Measurements from ENCODE around the gene FBN1. TPM values are rescaled to one million over a fixed set of nuclear protein-coding genes. Genes with fewer than 3 reads are reported as not detected.
A peak's percentile ranks its signal among the peaks of the same experiment; 100 is the strongest.

Gene FBN1
- total RNA-seq, 1 donor = 1,556 TPM

- no peaks in the 10 kb centered on the region for H3K36me3 ChIP-seq (ENCODE audit: insufficient read depth, low read length)
- no peak overlapping the region for H2AFZ ChIP-seq (ENCODE audit: low read length)
- H3K79me2 ChIP-seq (ENCODE audit: insufficient read depth, low read length) = no peaks in the 10 kb centered on the region
- peaks cover 16% of the 10 kb centered on the region for H3K4me1 ChIP-seq (ENCODE audit: insufficient read depth, low read length)
- H3K4me3 ChIP-seq (ENCODE audit: insufficient read depth, low read length) = no peak overlapping the region
- no peak for DNase-seq (ENCODE audit: insufficient read length, low spot score, missing footprints)
- TF ChIP-seq CTCF (IDR thresholded peaks at IDR 0.05; ENCODE audit: extremely low read depth, low read depth, low read length) = no peak
- H4K20me1 ChIP-seq (ENCODE audit: insufficient read depth, low read length) = no peaks in the 10 kb centered on the region
- peak overlapping the region; percentile 69 for H3K27ac ChIP-seq (ENCODE audit: low read depth, low read length)
- no peak overlapping the region for H3K4me2 ChIP-seq (ENCODE audit: insufficient read depth, low read length)
- H3K27me3 ChIP-seq (ENCODE audit: insufficient read depth, low read length) = no peaks in the 10 kb centered on the region
- no peaks in the 10 kb centered on the region for H3K9me3 ChIP-seq (ENCODE audit: low read depth, low read length)
These were observed 283.8 kb downstream of the FBN1 start for GRCh38 chr15:48361685-48362084.

DNA sequence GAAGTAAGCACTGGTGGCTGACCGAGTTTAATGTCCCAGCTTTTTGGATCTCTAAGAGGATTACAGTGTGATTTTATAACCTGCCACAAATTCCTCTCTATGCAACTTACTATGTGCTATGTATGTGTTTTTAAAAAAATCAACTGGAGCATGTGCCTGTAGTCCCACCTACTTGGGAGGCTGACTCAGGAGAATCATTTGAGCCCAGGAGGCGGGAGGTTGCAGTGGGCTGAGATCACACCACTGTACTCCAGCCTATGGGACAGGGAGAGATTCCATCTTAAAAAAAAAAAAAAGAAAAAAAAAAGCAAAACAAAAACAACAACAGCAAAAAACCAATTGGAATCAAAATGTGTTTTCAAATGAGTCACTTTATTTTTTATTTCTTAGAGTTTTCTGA is 284.7 kb downstream of the FBN1 start:
- no peak overlapping the region for H3K27ac ChIP-seq (ENCODE audit: low read depth, low read length)
- DNase-seq (ENCODE audit: insufficient read length, low spot score, missing footprints) = no peak
- H3K9me3 ChIP-seq (ENCODE audit: low read depth, low read length) = no peaks in the 10 kb centered on the region

More for the DNA sequence above, 284.7 kb downstream of the FBN1 start:
- no peaks in the 10 kb centered on the region for H3K27me3 ChIP-seq (ENCODE audit: insufficient read depth, low read length)
- H4K20me1 ChIP-seq (ENCODE audit: insufficient read depth, low read length) = no peaks in the 10 kb centered on the region
- no peak for TF ChIP-seq CTCF (IDR thresholded peaks at IDR 0.05; ENCODE audit: extremely low read depth, low read depth, low read length)
- H3K4me2 ChIP-seq (ENCODE audit: insufficient read depth, low read length) = no peak overlapping the region
- peaks cover 16% of the 10 kb centered on the region for H3K4me1 ChIP-seq (ENCODE audit: insufficient read depth, low read length)
- H3K4me3 ChIP-seq (ENCODE audit: insufficient read depth, low read length) = no peak overlapping the region
- no peak overlapping the region for H2AFZ ChIP-seq (ENCODE audit: low read length)
- H3K79me2 ChIP-seq (ENCODE audit: insufficient read depth, low read length) = no peaks in the 10 kb centered on the region
- no peaks in the 10 kb centered on the region for H3K36me3 ChIP-seq (ENCODE audit: insufficient read depth, low read length)

Other genes with a start within 250 kb of the FBN1 start
- 4.3 and 5.0 TPM in 2 replicates for gene CEP152, start 165.4 kb upstream of the FBN1 start, total RNA-seq
- gene EID1, start 232.4 kb upstream of the FBN1 start, total RNA-seq = 193 and 206 TPM in 2 replicates